HG03175 (cell line): ENCODE data around the gene TUBE1.
"Not testable (repeated sequence)": the region's sequence is repeated elsewhere in the genome, so short reads cannot be mapped to it uniquely, and the experiment has no call there.

Experiments used
- ATAC-seq: cut with Tn5 transposase; IDR thresholded peaks from one replicate; pipeline ENCODE4 v1.9.1; 2021; ENCODE audit warnings: mild to moderate bottlenecking, moderate library complexity; ENCODE audit not compliant: unreplicated experiment

TUBE1 gene

GRCh38 chr6:112065426-112065986, 21.8 kb downstream of the TUBE1 start:
- no peak for ATAC-seq

- no peak for ATAC-seq
These were observed 24.3 kb downstream of the TUBE1 start for GRCh38 chr6:112062966-112063365.

GRCh38 chr6:112061605-112062004, 25.7 kb downstream of the TUBE1 start:
- ATAC-seq: no peak

GRCh38 chr6:112058243-112059032, 28.8 kb downstream of the TUBE1 start:
- ATAC-seq: no peak

- ATAC-seq: no peak
These were observed 32.6 kb downstream of the TUBE1 start for GRCh38 chr6:112054555-112055190.

GRCh38 chr6:112054001-112054400, 33.3 kb downstream of the TUBE1 start, which contains the start of gene CCN6:
TSS of gene CCN6 (plus strand) at chr6:112054104. CDS start at chr6:112054358, 254 bp downstream.
- ATAC-seq: no peak

DNA sequence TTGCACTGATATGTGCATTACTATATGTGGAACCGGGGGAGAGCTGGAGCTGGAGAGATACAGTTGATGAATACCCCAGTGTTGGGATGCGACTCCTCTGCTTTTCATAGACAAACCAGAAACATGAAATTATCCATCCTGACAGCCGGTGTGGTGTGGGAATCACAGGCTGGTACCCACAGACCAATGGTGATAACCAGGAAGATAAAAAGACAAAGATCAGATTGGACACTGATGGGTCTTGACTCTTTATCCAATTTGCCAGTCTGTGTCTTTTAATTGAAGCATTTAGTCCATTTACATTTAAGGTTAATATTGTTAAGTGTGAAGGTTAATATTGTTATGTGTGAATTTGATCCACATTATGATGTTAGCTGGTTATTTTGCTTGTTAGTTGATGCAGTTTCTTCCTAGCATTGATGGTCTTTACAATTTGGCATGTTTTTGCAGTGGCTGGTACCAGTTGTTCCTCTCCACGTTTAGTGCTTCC, 36.0 kb downstream of the TUBE1 start:
- ATAC-seq: not testable (repeated sequence)

GRCh38 chr6:112050429-112050828, 36.9 kb downstream of the TUBE1 start:
- no peak for ATAC-seq

GRCh38 chr6:112049996-112050395, 37.3 kb downstream of the TUBE1 start:
- ATAC-seq: no peak

DNA sequence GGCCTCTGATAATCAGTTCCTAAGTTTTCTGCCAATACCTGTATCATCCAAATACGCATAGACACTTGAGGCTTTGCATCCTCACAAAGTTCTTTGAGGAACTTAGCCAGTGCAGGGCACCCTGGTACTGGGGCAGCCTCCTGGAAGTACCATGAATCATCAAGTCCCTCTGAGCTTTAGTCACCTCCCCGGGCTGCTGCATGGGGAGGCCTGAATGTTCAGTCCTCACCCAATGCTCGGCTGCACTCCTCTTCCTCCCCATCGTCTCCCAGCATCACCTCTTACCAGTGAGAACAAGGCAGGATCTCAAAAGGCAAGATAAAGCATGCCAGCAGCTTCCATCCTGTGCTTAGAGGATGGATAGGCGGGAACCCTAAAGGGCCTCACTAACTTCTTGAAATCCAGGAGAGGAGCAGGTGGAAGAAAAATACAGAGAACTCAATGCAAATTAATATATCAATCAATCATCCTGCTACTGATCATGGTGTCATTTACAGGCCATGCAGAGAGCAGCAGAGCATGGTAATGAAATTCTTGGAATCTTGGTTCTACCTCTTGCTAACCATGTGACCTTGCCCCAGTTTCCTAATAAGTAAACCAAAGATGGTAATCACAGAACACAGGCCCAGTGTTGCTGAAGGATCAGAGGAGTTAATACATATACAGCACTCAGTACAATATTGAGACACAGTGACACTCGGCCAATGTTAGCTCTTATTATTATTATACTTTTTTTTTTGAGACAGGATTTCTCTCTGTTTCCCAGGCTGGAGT, 38.1 kb downstream of the TUBE1 start:
- no peak for ATAC-seq

DNA sequence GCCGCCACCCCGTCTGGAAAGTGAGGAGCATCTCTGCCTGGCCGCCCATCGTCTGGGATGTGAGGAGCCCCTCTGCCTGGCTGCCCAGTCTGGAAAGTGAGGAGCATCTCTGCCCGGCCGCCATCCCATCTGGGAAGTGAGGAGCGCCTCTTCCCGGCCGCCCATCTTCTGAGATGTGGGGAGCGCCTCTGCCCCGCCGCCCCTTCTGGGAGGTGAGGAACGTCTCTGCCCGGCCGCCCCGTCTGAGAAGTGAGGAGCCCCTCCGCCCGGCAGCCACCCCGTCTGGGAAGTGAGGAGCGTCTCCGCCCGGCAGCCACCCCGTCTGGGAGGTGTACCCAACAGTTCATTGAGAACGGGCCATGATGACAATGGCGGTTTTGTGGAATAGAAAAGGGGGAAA, 39.8 kb downstream of the TUBE1 start:
- not testable (repeated sequence) for ATAC-seq

DNA sequence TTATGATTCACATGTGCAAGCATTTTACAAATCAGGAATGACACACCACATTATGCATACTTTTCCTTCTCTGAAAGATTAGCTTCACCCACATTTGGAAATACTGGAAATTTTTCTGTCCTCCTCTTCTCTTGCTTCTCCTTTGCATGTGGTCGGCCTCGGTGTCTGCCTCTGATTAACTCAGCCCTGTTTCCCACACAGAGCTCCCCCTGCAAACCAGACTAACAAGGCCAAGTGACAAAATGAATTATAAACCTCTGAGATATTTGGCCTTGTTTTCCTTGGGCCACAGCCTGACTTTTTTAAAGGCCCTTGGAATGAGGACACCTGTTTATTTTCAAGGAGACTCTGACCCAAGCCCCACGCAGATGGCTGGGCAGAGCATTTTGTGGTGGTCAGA, 42.4 kb downstream of the TUBE1 start:
- ATAC-seq: no peak

GRCh38 chr6:112044196-112044595, 43.1 kb downstream of the TUBE1 start:
- no peak for ATAC-seq

- peak; percentile 94 for ATAC-seq
These were observed 44.0 kb downstream of the TUBE1 start for GRCh38 chr6:112043032-112044007.

GRCh38 chr6:112041535-112041934, 45.7 kb downstream of the TUBE1 start:
- ATAC-seq: no peak

DNA sequence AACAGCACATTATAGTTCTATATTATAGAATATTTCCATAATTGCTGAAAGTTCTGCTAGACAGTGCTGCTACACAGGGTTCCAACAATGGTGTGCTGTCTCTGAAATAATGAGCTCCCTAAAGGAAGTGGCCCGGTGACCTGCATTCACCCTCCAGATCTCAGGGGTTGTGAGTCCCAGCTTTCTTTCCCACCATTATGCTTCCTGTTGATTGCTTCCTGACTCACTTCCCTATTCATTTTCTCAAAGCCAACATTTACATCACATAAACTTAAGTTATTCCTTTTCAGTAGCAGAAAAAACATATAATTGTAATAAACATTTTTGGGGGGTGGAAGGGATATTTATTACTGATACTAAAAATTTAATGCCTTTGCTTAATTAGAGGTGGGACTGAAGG, 46.3 kb downstream of the TUBE1 start:
- no peak for ATAC-seq

GRCh38 chr6:112039431-112039770, 47.9 kb downstream of the TUBE1 start:
- ATAC-seq: no peak

DNA sequence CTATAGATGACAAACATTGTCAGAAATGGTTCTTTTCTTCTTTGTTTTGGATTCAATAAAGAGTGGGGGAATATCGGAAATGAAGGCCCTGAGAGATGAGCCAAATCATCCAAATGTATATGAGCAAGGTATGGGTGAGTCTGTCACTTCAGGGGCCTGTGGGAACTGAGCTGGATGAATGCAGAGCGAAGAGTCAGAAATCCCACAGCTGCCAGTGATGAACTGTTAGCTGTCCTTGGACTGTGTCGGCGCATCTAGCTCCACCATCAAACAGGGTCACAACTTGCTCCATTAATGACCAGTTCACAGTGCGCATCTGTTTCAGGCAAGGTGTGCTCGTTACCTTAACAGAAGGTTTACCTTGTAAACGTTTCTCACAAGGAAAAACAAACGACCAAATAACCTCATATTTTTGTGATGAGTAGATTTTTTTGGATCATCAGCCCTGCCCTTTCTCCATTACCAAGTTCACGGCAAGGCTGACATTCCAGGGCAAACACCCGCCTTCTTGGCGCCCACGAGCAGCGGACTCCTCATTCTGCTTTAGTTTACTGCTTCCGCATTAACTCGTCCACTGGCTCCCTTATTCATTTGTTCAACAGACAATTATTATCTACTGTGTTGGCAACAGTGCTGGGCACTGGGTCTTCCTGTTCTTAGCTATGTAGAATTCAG, 48.4 kb downstream of the TUBE1 start:
- ATAC-seq: no peak

DNA sequence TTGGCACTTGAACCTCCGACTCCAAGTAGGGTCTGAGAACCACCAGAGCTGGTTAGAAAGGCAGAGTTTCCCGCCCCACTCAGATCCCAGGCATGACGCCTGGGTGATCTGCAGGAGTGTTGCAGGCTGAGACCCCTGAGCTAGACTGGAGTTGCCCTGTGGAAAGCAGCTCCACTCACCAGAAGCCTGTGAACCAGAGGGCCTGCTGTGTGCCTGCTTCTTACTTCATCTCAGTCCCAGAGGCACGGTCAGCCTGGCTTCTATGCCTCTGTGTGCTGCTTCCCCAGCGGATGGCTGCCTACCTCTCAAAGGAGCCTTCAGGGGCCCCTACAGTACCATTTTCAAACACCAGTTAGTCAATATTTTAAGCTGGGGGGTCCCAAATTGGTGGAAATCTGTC, 49.0 kb downstream of the TUBE1 start:
- no peak for ATAC-seq
